Psoas muscle (tissue), 8 donors: Measurements from ENCODE around the gene TEX13D. TPM values are rescaled to one million over a fixed set of nuclear protein-coding genes. Genes with fewer than 3 reads are reported as not detected.

Experiments used
- ATAC-seq, 4 donors: fragments of 200-7000 bp; cut with Tn5 transposase; one replicate each; pipeline ENCODE4 v1.9.1; 2020; ENCODE audit warnings: moderate library complexity in 3 of 4, mild to moderate bottlenecking in 2 of 4
- DNase-seq, 2 donors: peaks; one replicate each; pipeline ENCODE4 v3.0.0-alpha.2; 2020
- H3K27ac ChIP-seq: fragments of 200-600 bp; one replicate; pipeline ENCODE4 v1.8.0; 2022
- H3K27me3 ChIP-seq, 3 donors: fragments of 200-600 bp in 1 of 3; one replicate each; pipeline versions ENCODE4 v1.6.1 to v1.8.0; 2013 to 2022; ENCODE audit warnings: low read length in 2 of 3, mild to moderate bottlenecking in 2 of 3, moderate library complexity in 1 of 3; ENCODE audit not compliant: insufficient read depth in 3 of 3
- H3K36me3 ChIP-seq, 2 donors: fragments of 200-600 bp in 1 of 2; one replicate each; pipeline versions ENCODE4 v1.6.1 to v1.8.0; 2013 to 2022; ENCODE audit warnings: low read depth in 1 of 2, mild to moderate bottlenecking in 1 of 2, moderate library complexity in 1 of 2; ENCODE audit not compliant: insufficient read depth in 1 of 2
- H3K4me1 ChIP-seq: fragments of 200-600 bp; one replicate; pipeline ENCODE4 v1.8.0; 2022
- H3K4me3 ChIP-seq: fragments of 200-600 bp; one replicate; pipeline ENCODE4 v1.8.0; 2022; ENCODE audit warnings: mild to moderate bottlenecking
- H3K9me3 ChIP-seq: fragments of 200-600 bp; one replicate; pipeline ENCODE4 v1.8.0; 2022
- WGBS, 3 donors: extraction: QIAGEN DNeasy Blood & Tissue Kit; methylation state at CpG; one replicate each; pipeline versions ENCODE4 v1.1.6 to v1.1.7; 2013; 5-methylcytosine and 5-hydroxymethylcytosine counted together
- intact Hi-C, 2 donors: fragments of 100-400 bp; cut with DNase I; formaldehyde crosslinking; loops; one replicate each; pipeline versions ENCODE4 v1.11.0 to v1.14.2; 2022
- polyA plus RNA-seq, 3 donors: library from polyadenylated mRNA; stranded (reverse); fragments of 200-250 nt; gene quantifications; one replicate each; pipeline ENCODE4 v1.2.3, GENCODE V29; 2013
- total RNA-seq, 4 donors: library from RNA; stranded (reverse); fragmentation: NEBNext Ultra II Directional in 2 of 4; extraction: Animal tissue kit (Norgen Biotek cat#: 25700) in 2 of 4; gene quantifications; one replicate each; pipeline versions ENCODE4 v1.2.1 to v1.2.4, GENCODE V29; 2021 to 2023
- TF ChIP-seq, protein P1 (sequence below): fragments of 200-600 bp; IDR thresholded peaks from one replicate; pipeline ENCODE4 v1.8.0; 2022; ENCODE audit warnings: antibody characterized with exemption
- donor health status: healthy with polysubstance abuse.
- donor health status: DM: no; HTN: no; CAD: no; lungs with moderate emphysema.
- donor health status: Bipolar disorder and iron deficiency.
- donor health status: healthy.
- donor health status: DM: yes; HTN: yes; CAD: no.
- donor health status: DM: no; HTN: no; CAD: no.
- donor health status: DM: no; HTN: no; CAD: no.
- donor health status: DM: yes; HTN: yes; CAD: no.

The TEX13D gene
- total and polyA plus RNA-seq, 7 donors = 0.04 TPM; not detected in 6

DNA sequence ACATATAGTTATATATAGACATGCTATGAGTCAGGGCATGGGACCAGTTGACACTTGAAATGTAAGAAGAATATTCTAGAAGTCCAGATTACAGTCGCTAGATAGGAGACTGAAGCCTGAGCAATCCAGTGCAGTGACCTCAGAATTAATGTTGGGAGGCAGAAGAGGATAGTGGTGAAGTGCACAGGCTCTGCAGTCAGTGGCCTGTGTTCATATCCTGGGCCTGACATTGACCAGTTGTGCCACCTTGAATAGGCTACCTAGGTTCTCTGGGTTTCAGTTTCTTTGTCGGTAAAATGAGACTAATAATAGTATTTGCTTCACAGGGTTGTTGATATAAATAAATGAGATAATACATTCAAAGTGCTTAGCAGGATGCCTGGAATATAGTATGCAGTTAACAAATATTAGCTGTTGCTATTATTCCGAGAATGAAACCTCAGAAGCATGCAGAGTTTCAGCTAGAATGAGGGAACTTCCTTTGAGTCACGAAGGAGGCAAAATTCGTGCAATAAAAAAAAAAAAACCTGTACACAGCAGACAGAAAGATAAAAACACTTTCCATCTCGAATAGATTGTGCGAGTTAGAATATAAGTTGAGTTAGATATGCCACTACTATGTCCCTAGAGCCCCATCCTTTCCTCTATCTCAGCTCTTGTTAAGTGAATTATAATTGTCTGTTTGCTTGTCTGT, 9.9 kb downstream of the TEX13D start:
- Histone ChIP-seq H3K4me1 (no peaks in the 10 kb centered on the region), H3K27ac (no peak overlapping the region), H3K9me3 (no peaks in the 10 kb centered on the region), H3K27me3 (peaks cover 0 to 11% (median 0%) of the 10 kb centered on the region in 3 donors), H3K4me3 (no peak overlapping the region), H3K36me3 (no peaks in the 10 kb centered on the region)
- WGBS, 3 donors = 60 to 84% (median 83%) methylated on average over 7 of the region's 7 CpGs
- intact Hi-C loops = no loop called here
- TF ChIP-seq, protein P1, sequence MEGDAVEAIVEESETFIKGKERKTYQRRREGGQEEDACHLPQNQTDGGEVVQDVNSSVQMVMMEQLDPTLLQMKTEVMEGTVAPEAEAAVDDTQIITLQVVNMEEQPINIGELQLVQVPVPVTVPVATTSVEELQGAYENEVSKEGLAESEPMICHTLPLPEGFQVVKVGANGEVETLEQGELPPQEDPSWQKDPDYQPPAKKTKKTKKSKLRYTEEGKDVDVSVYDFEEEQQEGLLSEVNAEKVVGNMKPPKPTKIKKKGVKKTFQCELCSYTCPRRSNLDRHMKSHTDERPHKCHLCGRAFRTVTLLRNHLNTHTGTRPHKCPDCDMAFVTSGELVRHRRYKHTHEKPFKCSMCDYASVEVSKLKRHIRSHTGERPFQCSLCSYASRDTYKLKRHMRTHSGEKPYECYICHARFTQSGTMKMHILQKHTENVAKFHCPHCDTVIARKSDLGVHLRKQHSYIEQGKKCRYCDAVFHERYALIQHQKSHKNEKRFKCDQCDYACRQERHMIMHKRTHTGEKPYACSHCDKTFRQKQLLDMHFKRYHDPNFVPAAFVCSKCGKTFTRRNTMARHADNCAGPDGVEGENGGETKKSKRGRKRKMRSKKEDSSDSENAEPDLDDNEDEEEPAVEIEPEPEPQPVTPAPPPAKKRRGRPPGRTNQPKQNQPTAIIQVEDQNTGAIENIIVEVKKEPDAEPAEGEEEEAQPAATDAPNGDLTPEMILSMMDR = no peak
- ATAC-seq (no peak), DNase-seq (no peak)

DNA sequence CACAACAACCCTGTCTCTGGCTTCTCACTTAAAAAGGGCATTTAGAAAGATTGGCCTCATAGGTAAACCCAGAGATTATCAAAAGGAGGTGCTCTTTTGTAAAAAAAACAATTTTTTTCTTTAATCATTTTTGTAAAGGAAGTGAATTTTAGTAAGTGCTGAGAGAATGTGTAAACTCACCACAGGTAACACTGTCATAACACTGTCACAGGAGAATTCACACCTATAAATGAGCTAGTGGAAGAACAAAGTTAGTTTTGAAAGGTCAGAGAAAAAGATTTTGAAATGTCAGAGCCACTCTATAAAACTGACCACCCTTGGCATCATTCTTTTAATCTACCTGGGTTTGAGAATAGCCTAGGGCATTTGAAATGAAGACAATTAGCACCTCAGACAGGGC, 10.6 kb downstream of the TEX13D start:
- no peak overlapping the region for H3K27ac ChIP-seq
- H3K36me3 ChIP-seq = no peaks in the 10 kb centered on the region
- TF ChIP-seq, protein P1 = no peak
- H3K4me1 ChIP-seq = no peaks in the 10 kb centered on the region
- no peaks in the 10 kb centered on the region for H3K9me3 ChIP-seq
- peaks cover 0 to 11% (median 0%) of the 10 kb centered on the region in 3 donors for H3K27me3 ChIP-seq
- intact Hi-C loops = no loop called here
- DNase-seq (no peak), ATAC-seq (no peak)
- no peak overlapping the region for H3K4me3 ChIP-seq

DNA sequence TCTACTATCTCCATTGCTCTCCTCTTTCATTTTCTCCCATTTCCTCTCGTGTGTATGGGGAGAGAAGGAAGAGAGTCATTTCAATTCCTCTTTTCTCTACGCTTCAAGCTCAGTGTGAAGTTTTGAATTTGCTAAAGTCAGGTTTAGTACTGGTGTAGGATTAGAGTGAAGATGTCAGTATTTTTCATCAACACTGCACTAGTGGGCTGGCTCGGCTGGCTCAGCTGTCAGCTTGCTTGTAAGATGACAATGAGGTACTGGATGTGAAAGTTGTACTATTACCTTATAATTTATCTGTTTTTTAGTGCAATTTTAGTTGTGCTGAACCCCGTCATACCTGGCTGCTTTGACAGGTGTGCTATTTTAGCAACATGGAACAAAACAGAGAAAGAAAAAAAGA, 11.8 kb downstream of the TEX13D start:
- 65 to 90% (median 77%) methylated on average over 3 to 4 of the region's 4 CpGs for WGBS, 3 donors
- no peak for ATAC-seq

DNA sequence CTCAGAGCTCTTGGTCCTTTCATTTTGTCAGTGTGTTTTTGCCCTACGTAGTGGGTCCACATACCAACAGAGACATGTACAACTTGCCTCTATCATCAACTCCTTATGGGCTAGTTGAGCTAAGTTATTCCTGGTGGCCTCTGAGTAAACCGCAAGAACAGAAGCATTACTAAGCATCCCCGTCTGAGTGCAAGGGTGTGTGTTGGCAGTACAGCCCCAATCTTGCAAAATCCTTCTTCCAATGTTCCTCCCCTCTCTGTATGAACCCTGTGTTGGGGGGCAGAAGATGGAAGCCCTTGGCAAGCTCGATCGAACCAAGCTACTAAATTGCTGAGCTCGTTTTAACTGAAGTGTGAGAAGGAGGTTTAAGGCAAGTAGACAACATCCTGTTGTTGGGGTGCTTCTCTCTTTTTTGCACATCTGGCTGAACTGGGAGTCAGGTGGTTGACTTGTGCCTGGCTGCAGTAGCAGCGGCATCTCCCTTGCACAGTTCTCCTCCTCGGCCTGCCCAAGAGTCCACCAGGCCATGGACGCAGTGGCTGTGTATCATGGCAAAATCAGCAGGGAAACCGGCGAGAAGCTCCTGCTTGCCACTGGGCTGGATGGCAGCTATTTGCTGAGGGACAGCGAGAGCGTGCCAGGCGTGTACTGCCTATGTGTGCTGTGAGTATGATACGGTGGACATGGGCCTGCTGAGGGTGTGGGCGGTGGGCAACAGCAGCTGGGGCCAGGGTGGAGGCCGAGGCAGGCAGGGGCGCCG, 13.8 kb downstream of the TEX13D start, which contains the start of gene SH2D1A:
SH2D1A (plus strand) TSS at position 447 of the 760 bp plus-strand sequence; CDS start at position 527, 80 bp downstream.
- intact Hi-C loops = no loop called here
- Histone ChIP-seq H3K9me3 (no peaks in the 10 kb centered on the region), H3K4me1 (no peaks in the 10 kb centered on the region), H3K27ac (no peak within 1 kb of the TSS), H3K36me3 (no peaks in the 10 kb centered on the region), H3K4me3 (no peak within 1 kb of the TSS), H3K27me3 (peaks cover 0 to 4% (median 0%) of the 10 kb centered on the region in 3 donors)
- TF ChIP-seq, protein P1 = no peak
- ATAC-seq (no peak), DNase-seq (no peak)
- 84 to 94% (median 87%) methylated on average over 16 to 19 of the region's 19 CpGs for WGBS, 3 donors

More for the DNA sequence above, 11.8 kb downstream of the TEX13D start:
- no peaks in the 10 kb centered on the region for H3K9me3 ChIP-seq
- intact Hi-C loops = no loop called here
- peaks cover 0 to 11% (median 0%) of the 10 kb centered on the region in 3 donors for H3K27me3 ChIP-seq
- TF ChIP-seq, protein P1 = no peak
- no peaks in the 10 kb centered on the region for H3K36me3 ChIP-seq
- no peak overlapping the region for H3K4me3 ChIP-seq
- no peak for DNase-seq
- H3K4me1 ChIP-seq = no peaks in the 10 kb centered on the region
- H3K27ac ChIP-seq = no peak overlapping the region
